ENCODE measurements around the gene SH3BP1.

DNA sequence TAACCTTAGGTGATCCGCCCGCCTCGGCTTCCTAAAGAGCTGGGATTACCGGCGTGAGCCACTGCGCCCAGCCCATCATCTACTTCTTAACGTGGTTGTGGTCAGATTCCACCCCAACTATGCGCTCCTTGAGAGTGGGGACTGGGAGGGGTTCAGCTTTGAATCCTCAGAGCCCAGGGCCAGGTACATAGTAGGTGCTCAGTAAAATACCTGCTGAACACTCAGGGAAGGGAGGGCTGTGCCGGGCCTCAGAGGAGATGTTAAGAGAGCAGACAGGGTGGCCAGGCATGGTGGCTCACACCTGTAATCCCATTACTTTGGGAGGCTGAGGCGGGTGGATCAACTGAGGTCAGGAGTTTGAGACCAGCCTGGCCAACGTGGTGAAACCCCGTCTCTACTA is 34.8 kb downstream of the SH3BP1 start:
- no peak for TF ChIP-seq ZNF219 (CRISPR knock-in tag; IDR thresholded peaks at IDR 0.05; ENCODE audit: borderline replicate concordance)
- TF ChIP-seq, protein P1, sequence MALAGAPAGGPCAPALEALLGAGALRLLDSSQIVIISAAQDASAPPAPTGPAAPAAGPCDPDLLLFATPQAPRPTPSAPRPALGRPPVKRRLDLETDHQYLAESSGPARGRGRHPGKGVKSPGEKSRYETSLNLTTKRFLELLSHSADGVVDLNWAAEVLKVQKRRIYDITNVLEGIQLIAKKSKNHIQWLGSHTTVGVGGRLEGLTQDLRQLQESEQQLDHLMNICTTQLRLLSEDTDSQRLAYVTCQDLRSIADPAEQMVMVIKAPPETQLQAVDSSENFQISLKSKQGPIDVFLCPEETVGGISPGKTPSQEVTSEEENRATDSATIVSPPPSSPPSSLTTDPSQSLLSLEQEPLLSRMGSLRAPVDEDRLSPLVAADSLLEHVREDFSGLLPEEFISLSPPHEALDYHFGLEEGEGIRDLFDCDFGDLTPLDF (CRISPR knock-in tag; IDR thresholded peaks at IDR 0.05) = no peak
- TF ChIP-seq, protein P2, sequence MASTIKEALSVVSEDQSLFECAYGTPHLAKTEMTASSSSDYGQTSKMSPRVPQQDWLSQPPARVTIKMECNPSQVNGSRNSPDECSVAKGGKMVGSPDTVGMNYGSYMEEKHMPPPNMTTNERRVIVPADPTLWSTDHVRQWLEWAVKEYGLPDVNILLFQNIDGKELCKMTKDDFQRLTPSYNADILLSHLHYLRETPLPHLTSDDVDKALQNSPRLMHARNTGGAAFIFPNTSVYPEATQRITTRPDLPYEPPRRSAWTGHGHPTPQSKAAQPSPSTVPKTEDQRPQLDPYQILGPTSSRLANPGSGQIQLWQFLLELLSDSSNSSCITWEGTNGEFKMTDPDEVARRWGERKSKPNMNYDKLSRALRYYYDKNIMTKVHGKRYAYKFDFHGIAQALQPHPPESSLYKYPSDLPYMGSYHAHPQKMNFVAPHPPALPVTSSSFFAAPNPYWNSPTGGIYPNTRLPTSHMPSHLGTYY (CRISPR knock-in tag; IDR thresholded peaks at IDR 0.05) = no peak
- TF ChIP-seq, protein P3, sequence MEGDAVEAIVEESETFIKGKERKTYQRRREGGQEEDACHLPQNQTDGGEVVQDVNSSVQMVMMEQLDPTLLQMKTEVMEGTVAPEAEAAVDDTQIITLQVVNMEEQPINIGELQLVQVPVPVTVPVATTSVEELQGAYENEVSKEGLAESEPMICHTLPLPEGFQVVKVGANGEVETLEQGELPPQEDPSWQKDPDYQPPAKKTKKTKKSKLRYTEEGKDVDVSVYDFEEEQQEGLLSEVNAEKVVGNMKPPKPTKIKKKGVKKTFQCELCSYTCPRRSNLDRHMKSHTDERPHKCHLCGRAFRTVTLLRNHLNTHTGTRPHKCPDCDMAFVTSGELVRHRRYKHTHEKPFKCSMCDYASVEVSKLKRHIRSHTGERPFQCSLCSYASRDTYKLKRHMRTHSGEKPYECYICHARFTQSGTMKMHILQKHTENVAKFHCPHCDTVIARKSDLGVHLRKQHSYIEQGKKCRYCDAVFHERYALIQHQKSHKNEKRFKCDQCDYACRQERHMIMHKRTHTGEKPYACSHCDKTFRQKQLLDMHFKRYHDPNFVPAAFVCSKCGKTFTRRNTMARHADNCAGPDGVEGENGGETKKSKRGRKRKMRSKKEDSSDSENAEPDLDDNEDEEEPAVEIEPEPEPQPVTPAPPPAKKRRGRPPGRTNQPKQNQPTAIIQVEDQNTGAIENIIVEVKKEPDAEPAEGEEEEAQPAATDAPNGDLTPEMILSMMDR (IDR thresholded peaks at IDR 0.05) = no peak
- TF ChIP-seq, protein P4, sequence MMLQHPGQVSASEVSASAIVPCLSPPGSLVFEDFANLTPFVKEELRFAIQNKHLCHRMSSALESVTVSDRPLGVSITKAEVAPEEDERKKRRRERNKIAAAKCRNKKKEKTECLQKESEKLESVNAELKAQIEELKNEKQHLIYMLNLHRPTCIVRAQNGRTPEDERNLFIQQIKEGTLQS (CRISPR knock-in tag; conservative IDR thresholded peaks at IDR 0.05) = no peak
- TF ChIP-seq, protein P5, sequence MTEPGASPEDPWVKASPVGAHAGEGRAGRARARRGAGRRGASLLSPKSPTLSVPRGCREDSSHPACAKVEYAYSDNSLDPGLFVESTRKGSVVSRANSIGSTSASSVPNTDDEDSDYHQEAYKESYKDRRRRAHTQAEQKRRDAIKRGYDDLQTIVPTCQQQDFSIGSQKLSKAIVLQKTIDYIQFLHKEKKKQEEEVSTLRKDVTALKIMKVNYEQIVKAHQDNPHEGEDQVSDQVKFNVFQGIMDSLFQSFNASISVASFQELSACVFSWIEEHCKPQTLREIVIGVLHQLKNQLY (CRISPR knock-in tag; IDR thresholded peaks at IDR 0.05) = no peak
- TF ChIP-seq, protein P6, sequence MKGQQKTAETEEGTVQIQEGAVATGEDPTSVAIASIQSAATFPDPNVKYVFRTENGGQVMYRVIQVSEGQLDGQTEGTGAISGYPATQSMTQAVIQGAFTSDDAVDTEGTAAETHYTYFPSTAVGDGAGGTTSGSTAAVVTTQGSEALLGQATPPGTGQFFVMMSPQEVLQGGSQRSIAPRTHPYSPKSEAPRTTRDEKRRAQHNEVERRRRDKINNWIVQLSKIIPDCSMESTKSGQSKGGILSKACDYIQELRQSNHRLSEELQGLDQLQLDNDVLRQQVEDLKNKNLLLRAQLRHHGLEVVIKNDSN (CRISPR knock-in tag; IDR thresholded peaks at IDR 0.05) = no peak
- TF ChIP-seq, protein P7, sequence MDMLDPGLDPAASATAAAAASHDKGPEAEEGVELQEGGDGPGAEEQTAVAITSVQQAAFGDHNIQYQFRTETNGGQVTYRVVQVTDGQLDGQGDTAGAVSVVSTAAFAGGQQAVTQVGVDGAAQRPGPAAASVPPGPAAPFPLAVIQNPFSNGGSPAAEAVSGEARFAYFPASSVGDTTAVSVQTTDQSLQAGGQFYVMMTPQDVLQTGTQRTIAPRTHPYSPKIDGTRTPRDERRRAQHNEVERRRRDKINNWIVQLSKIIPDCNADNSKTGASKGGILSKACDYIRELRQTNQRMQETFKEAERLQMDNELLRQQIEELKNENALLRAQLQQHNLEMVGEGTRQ (CRISPR knock-in tag; IDR thresholded peaks at IDR 0.05) = no peak
- no peak for TF ChIP-seq MXD4 (CRISPR knock-in tag; IDR thresholded peaks at IDR 0.05; ENCODE audit: borderline replicate concordance)
- TF ChIP-seq ZNF121 (CRISPR knock-in tag; IDR thresholded peaks at IDR 0.05) = no peak
- TF ChIP-seq, protein P8, sequence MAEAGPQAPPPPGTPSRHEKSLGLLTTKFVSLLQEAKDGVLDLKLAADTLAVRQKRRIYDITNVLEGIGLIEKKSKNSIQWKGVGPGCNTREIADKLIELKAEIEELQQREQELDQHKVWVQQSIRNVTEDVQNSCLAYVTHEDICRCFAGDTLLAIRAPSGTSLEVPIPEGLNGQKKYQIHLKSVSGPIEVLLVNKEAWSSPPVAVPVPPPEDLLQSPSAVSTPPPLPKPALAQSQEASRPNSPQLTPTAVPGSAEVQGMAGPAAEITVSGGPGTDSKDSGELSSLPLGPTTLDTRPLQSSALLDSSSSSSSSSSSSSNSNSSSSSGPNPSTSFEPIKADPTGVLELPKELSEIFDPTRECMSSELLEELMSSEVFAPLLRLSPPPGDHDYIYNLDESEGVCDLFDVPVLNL (CRISPR knock-in tag; IDR thresholded peaks at IDR 0.05; ENCODE audit: borderline replicate concordance, low read depth) = no peak

All from WTC11 (cell line).